Brain microvascular endothelial cell (primary cell): Measurements from ENCODE around the gene TMEM63A.

ENCODE experiments used
- DNase-seq: peaks from one replicate; pipeline ENCODE4 v3.0.0-alpha.2; 2020
- H3K27ac ChIP-seq: fragments of 250-450 bp; sonication (Bioruptor Pico); 2 replicates; pipeline ENCODE4 v1.5.1; 2020; ENCODE audit warnings: mild to moderate bottlenecking, moderate library complexity
- H3K27me3 ChIP-seq: fragments of 250-450 bp; sonication (Bioruptor Pico); replicated peaks from 2 replicates; pipeline ENCODE4 v1.5.1; 2020; ENCODE audit warnings: mild to moderate bottlenecking
- H3K36me3 ChIP-seq: fragments of 250-450 bp; sonication (Bioruptor Pico); replicated peaks from 2 replicates; pipeline ENCODE4 v1.5.1; 2020; ENCODE audit warnings: mild to moderate bottlenecking
- H3K4me3 ChIP-seq: 2 replicates; pipeline ENCODE4 v1.5.1; 2011; ENCODE audit warnings: low read depth, mild to moderate bottlenecking, control low read depth, low read length, moderate library complexity
- CTCF ChIP-seq: IDR thresholded peaks from 2 replicates; pipeline ENCODE4 v1.5.1; 2011; ENCODE audit warnings: low read depth, mild to moderate bottlenecking, moderate library complexity, low read length, control low read depth, inconsistent platforms; ENCODE audit errors: missing control alignments
- in situ Hi-C: cut with HindIII; loops from 2 replicates; pipeline ENCODE4 v1.10.0; 2017; ENCODE audit warnings: low sequenced_read_pairs, low pct_ligation_motif_present

TMEM63A gene

GRCh38 chr1:225906467-225906866, 24.3 kb upstream of the TMEM63A start:
- no peaks in the 10 kb centered on the region for H3K27me3 ChIP-seq
- no peak for TF ChIP-seq CTCF
- no peak overlapping the region for H3K27ac ChIP-seq
- in situ Hi-C loops = no loop called here
- no peak for DNase-seq
- H3K36me3 ChIP-seq = no peaks in the 10 kb centered on the region
- H3K4me3 ChIP-seq = no peak overlapping the region

GRCh38 chr1:225903623-225904022, 21.4 kb upstream of the TMEM63A start:
- no peak for DNase-seq
- no peak overlapping the region for H3K27ac ChIP-seq
- H3K4me3 ChIP-seq = no peak overlapping the region
- H3K27me3 ChIP-seq = no peaks in the 10 kb centered on the region
- no peaks in the 10 kb centered on the region for H3K36me3 ChIP-seq
- in situ Hi-C loops = no loop called here
- no peak for TF ChIP-seq CTCF

GRCh38 chr1:225899044-225899925, 17.1 kb upstream of the TMEM63A start:
- H3K27ac ChIP-seq = no peak overlapping the region
- H3K36me3 ChIP-seq = no peaks in the 10 kb centered on the region

GRCh38 chr1:225897595-225898514, 15.7 kb upstream of the TMEM63A start:
- no peak for TF ChIP-seq CTCF
- Histone ChIP-seq H3K4me3 (no peak overlapping the region), H3K27me3 (no peaks in the 10 kb centered on the region), H3K27ac (no peak overlapping the region), H3K36me3 (no peaks in the 10 kb centered on the region)
- in situ Hi-C loops = no loop called here
- DNase-seq = no peak

More at GRCh38 chr1:225899044-225899925, 17.1 kb upstream of the TMEM63A start:
- in situ Hi-C loops = no loop called here
- no peak for DNase-seq
- H3K4me3 ChIP-seq = no peak overlapping the region
- TF ChIP-seq CTCF = no peak
- no peaks in the 10 kb centered on the region for H3K27me3 ChIP-seq

- TF ChIP-seq CTCF = no peak
- in situ Hi-C loops = no loop called here
- H3K27ac ChIP-seq = no peak overlapping the region
- H3K4me3 ChIP-seq = no peak overlapping the region
- no peaks in the 10 kb centered on the region for H3K36me3 ChIP-seq
- DNase-seq = no peak
- H3K27me3 ChIP-seq = no peaks in the 10 kb centered on the region
Measured at GRCh38 chr1:225896937-225897549, 14.9 kb upstream of the TMEM63A start.
